GM18870 (cell line): ENCODE measurements around the gene ATP6AP1.

Experiments
- ATAC-seq: cut with Tn5 transposase; IDR thresholded peaks from one replicate; pipeline ENCODE4 v1.9.1; 2021; ENCODE audit warnings: moderate library complexity; ENCODE audit not compliant: unreplicated experiment

Gene ATP6AP1

GRCh38 chrX:154429711-154430110, 1.2 kb downstream of the ATP6AP1 start:
- ATAC-seq, result no peak

- ATAC-seq, result no peak
Observed at GRCh38 chrX:154430479-154430878, 2.0 kb downstream of the ATP6AP1 start.

GRCh38 chrX:154430916-154431315, 2.4 kb downstream of the ATP6AP1 start:
- no peak for ATAC-seq

- no peak for ATAC-seq
Observed at GRCh38 chrX:154431341-154431740, 2.9 kb downstream of the ATP6AP1 start.

GRCh38 chrX:154432210-154432609, 3.7 kb downstream of the ATP6AP1 start:
- ATAC-seq, result no peak

GRCh38 chrX:154433605-154434004, 5.1 kb downstream of the ATP6AP1 start:
- ATAC-seq, result no peak

- no peak for ATAC-seq
Observed at GRCh38 chrX:154434394-154435168, 6.1 kb downstream of the ATP6AP1 start.

- no peak for ATAC-seq
Observed at GRCh38 chrX:154435171-154435733, 6.8 kb downstream of the ATP6AP1 start.

GRCh38 chrX:154436374-154436982, 8.0 kb downstream of the ATP6AP1 start:
- ATAC-seq, result no peak

- no peak for ATAC-seq
Observed at GRCh38 chrX:154436983-154437752, 8.7 kb downstream of the ATP6AP1 start, which contains the start of gene GDI1. Gene GDI1, plus strand, starts transcription at chrX:154437154. Its CDS starts 101 bp downstream, at chrX:154437255.

- no peak for ATAC-seq
Observed at GRCh38 chrX:154437971-154438893, 9.8 kb downstream of the ATP6AP1 start.

GRCh38 chrX:154439841-154440240, 11.4 kb downstream of the ATP6AP1 start:
- ATAC-seq, result no peak

- no peak for ATAC-seq
Observed at GRCh38 chrX:154440623-154441357, 12.3 kb downstream of the ATP6AP1 start.

- no peak for ATAC-seq
Observed at GRCh38 chrX:154441564-154441963, 13.1 kb downstream of the ATP6AP1 start.

GRCh38 chrX:154441984-154442707, 13.7 kb downstream of the ATP6AP1 start:
- no peak for ATAC-seq

- ATAC-seq, result no peak
Observed at GRCh38 chrX:154443479-154443910, 15.0 kb downstream of the ATP6AP1 start.

GRCh38 chrX:154443992-154444754, 15.7 kb downstream of the ATP6AP1 start, which contains the start of gene FAM50A:
Gene FAM50A, plus strand, starts transcription at chrX:154444141. Its CDS starts 95 bp downstream, at chrX:154444236.
- no peak for ATAC-seq

GRCh38 chrX:154444755-154445246, 16.3 kb downstream of the ATP6AP1 start:
- no peak for ATAC-seq
